ENCODE measurements around the gene GRAMD1A. TPM values are rescaled to one million over a fixed set of nuclear protein-coding genes. Genes with fewer than 3 reads are reported as not detected.

Gene GRAMD1A
- total RNA-seq, 4 donors from 2014 or later, result 27.8 to 55.3 (median 52.1) TPM

- no peak for DNase-seq (ENCODE audit: extremely low spot score)
- Histone ChIP-seq H3K36me3 (peaks cover 0 to 11% (median 3%) of the 10 kb centered on the region in 4 donors), H3K27ac (replicated peaks in 1 of 4) (peak overlapping the region; percentile 93 to 100 (median 99)), H3K27me3 (no peaks in the 10 kb centered on the region), H3K9me3 (no peaks in the 10 kb centered on the region), H3K4me1 (peaks cover 50 to 71% (median 67%) of the 10 kb centered on the region in 4 donors), H3K4me3 (peak overlapping the region; percentile 97 to 99 (median 98))
- TF ChIP-seq POLR2AphosphoS5 (IDR thresholded peaks at IDR 0.05) (no peak), POLR2A (IDR thresholded peaks at IDR 0.05; ENCODE audit: low read depth) (no peak), CTCF (IDR thresholded peaks at IDR 0.05) (no peak), EP300 (IDR thresholded peaks at IDR 0.05) (no peak)
- intact Hi-C loops (cut with DNase I), result no loop called here
- 41% methylated on average over 13 of the region's 13 CpGs for WGBS
Measured at GRCh38 chr19:34998777-34999497, 1.2 kb upstream of the GRAMD1A start.

- H3K4me1 ChIP-seq, result peaks cover 62 to 74% (median 69%) of the 10 kb centered on the region in 4 donors
- intact Hi-C loops (cut with DNase I), result no loop called here
- no peak for TF ChIP-seq CTCF (IDR thresholded peaks at IDR 0.05)
- TF ChIP-seq EP300 (IDR thresholded peaks at IDR 0.05), result no peak
- TF ChIP-seq POLR2AphosphoS5 (IDR thresholded peaks at IDR 0.05), result no peak
- TF ChIP-seq POLR2A (IDR thresholded peaks at IDR 0.05; ENCODE audit: low read depth), result no peak
- DNase-seq (ENCODE audit: extremely low spot score), result no peak
- peaks cover 0 to 22% (median 4%) of the 10 kb centered on the region in 4 donors for H3K36me3 ChIP-seq
- peak overlapping the region; percentile 97 to 99 (median 98) for H3K4me3 ChIP-seq
- H3K27ac ChIP-seq (replicated peaks in 1 of 4), result peak overlapping the region; percentile 93 to 100 (median 99)
- no peaks in the 10 kb centered on the region for H3K9me3 ChIP-seq
- WGBS, result no CpG with 5 or more reads among the region's 37 CpGs
- no peaks in the 10 kb centered on the region for H3K27me3 ChIP-seq
Measured at GRCh38 chr19:35000338-35000646, 169 bp downstream of the GRAMD1A start.

GRCh38 chr19:35000647-35001501 lies 751 bp downstream of the GRAMD1A start:
- H3K27me3 ChIP-seq, result no peaks in the 10 kb centered on the region
- H3K4me1 ChIP-seq, result peaks cover 62 to 78% (median 71%) of the 10 kb centered on the region in 4 donors
- 1% methylated on average over 29 of the region's 46 CpGs for WGBS
- peak overlapping the region; percentile 93 to 100 (median 99) for H3K27ac ChIP-seq (replicated peaks in 1 of 4)
- H3K4me3 ChIP-seq, result peak overlapping the region; percentile 97 to 99 (median 98)
- H3K36me3 ChIP-seq, result peaks cover 0 to 28% (median 10%) of the 10 kb centered on the region in 4 donors
- H3K9me3 ChIP-seq, result no peaks in the 10 kb centered on the region
- TF ChIP-seq POLR2A (IDR thresholded peaks at IDR 0.05; ENCODE audit: low read depth), result no peak
- peak in 1 of 2 donors; percentile 24 for TF ChIP-seq POLR2AphosphoS5 (IDR thresholded peaks at IDR 0.05)
- intact Hi-C loops (cut with DNase I), result no loop called here
- DNase-seq (ENCODE audit: extremely low spot score), result no peak

GRCh38 chr19:35002037-35002535 lies 2.0 kb downstream of the GRAMD1A start:
- no peaks in the 10 kb centered on the region for H3K27me3 ChIP-seq
- intact Hi-C loops (cut with DNase I), result no loop called here
- peak overlapping the region; percentile 93 to 100 (median 99) for H3K27ac ChIP-seq (replicated peaks in 1 of 4)
- WGBS, result 89% methylated on average over 11 of the region's 11 CpGs
- TF ChIP-seq CTCF (IDR thresholded peaks at IDR 0.05), result no peak
- TF ChIP-seq POLR2AphosphoS5 (IDR thresholded peaks at IDR 0.05), result no peak
- no peak for TF ChIP-seq POLR2A (IDR thresholded peaks at IDR 0.05; ENCODE audit: low read depth)
- no peak for TF ChIP-seq EP300 (IDR thresholded peaks at IDR 0.05)
- peaks cover 0 to 40% (median 17%) of the 10 kb centered on the region in 4 donors for H3K36me3 ChIP-seq
- peak overlapping the region in 2 of 4 donors; percentile 98 to 99 for H3K4me3 ChIP-seq
- no peaks in the 10 kb centered on the region for H3K9me3 ChIP-seq
- peaks cover 65 to 85% (median 81%) of the 10 kb centered on the region in 4 donors for H3K4me1 ChIP-seq
- no peak for DNase-seq (ENCODE audit: extremely low spot score)
